K562 (cell line): Measurements from ENCODE around the gene LYPD6B. TPM values are rescaled to one million over a fixed set of nuclear protein-coding genes. Genes with fewer than 3 reads are reported as not detected.

Experiments
- ATAC-seq: fragments of 200-7000 bp; cut with Tn5 transposase; 3 replicates; pipeline ENCODE4 v1.9.1; 2020; ENCODE audit warnings: moderate library complexity
- BruUV-seq: library from RNA; stranded (reverse); fragments of 400-500 nt; replicated peaks from 2 replicates; lab custom pipeline; 2021; lab: Mats Ljungman, UMichigan
- CTCF ChIA-PET: fragments of 300-600 bp; formaldehyde crosslinking; extraction: SDS; loops from one replicate; lab custom pipeline; 2021; ENCODE audit warnings: low intra/inter-chr PET ratio; lab: Yijun Ruan, JAX
- POLR2A ChIA-PET: fragments of 300-600, 350-650 bp; sonication (Branson Sonifier 250); formaldehyde crosslinking; extraction: SDS; loops from one replicate; lab custom pipeline; 2021; ENCODE audit warnings: antibody characterized with exemption, inconsistent platforms; lab: Yijun Ruan, JAX
- DNase-seq, 4 experiments: peaks; one replicate each; pipeline versions ENCODE4 v3.0.0 to v3.0.0-alpha.2; 2011 to 2018; ENCODE audit warnings: low spot score in 3 of 4, mixed read lengths in 3 of 4; ENCODE audit errors: extremely low read depth in 1 of 4
- FAIRE-seq: peaks from 2 replicates; lab custom pipeline; 2011; peaks lifted over from hg19 to GRCh38; lab: Jason Lieb, UNC
- H2AFZ ChIP-seq: 2 replicates; pipeline ENCODE4 v1.6.0; 2011; ENCODE audit warnings: low read depth, low read length, control low read depth, inconsistent platforms
- H3K27ac ChIP-seq: fragments of 200-600 bp; 3 replicates; pipeline ENCODE4 v1.8.0; 2011; ENCODE audit warnings: low read depth, mild to moderate bottlenecking, control low read depth, inconsistent platforms, low read length, moderate library complexity, mixed read lengths; ENCODE audit errors: extremely low read depth
- H3K27me3 ChIP-seq, 2 experiments: fragments of 300-600 bp in 1 of 2; 2 replicates in 1 of 2; 3 replicates in 1 of 2; pipeline versions ENCODE4 v1.6.0 to v1.8.0; 2011; ENCODE audit warnings: inconsistent platforms in 2 of 2, low read length in 2 of 2, mild to moderate bottlenecking in 1 of 2, mixed read lengths in 1 of 2, moderate library complexity in 1 of 2; ENCODE audit not compliant: control insufficient read depth in 2 of 2, insufficient read depth in 2 of 2
- H3K36me3 ChIP-seq: fragments of 300-600 bp; 3 replicates; pipeline ENCODE4 v1.8.0; 2011; ENCODE audit warnings: mild to moderate bottlenecking, low read length, inconsistent platforms; ENCODE audit not compliant: control insufficient read depth, insufficient read depth
- H3K4me1 ChIP-seq, 2 experiments: fragments of 200-600 bp in 1 of 2; replicated peaks in 1 of 2; 2 replicates in 1 of 2; 3 replicates in 1 of 2; pipeline versions ENCODE4 v1.5.1 to v1.8.0; 2011; ENCODE audit warnings: inconsistent platforms in 2 of 2, low read length in 2 of 2, mild to moderate bottlenecking in 1 of 2, mixed read lengths in 1 of 2, moderate library complexity in 1 of 2; ENCODE audit not compliant: control insufficient read depth in 2 of 2, insufficient read depth in 2 of 2
- H3K4me2 ChIP-seq: 2 replicates; pipeline ENCODE4 v1.6.1; 2011; ENCODE audit warnings: low read length, control low read depth, inconsistent platforms, mixed read lengths; ENCODE audit not compliant: insufficient read depth
- H3K4me3 ChIP-seq: fragments of 200-600 bp; sonication (generic), shearing (Covaris generic); 2 replicates; pipeline ENCODE4 v1.5.1; 2016; ENCODE audit warnings: control low read depth, inconsistent platforms
- H3K79me2 ChIP-seq: fragments of 200-600 bp; 3 replicates; pipeline ENCODE4 v1.8.0; 2011; ENCODE audit warnings: low read length, inconsistent platforms; ENCODE audit not compliant: control insufficient read depth, insufficient read depth
- H3K9ac ChIP-seq, 2 experiments: 2 replicates each; pipeline versions ENCODE4 v1.6.0 to v1.6.1; 2011; ENCODE audit warnings: low read depth in 2 of 2, low read length in 2 of 2, control low read depth in 1 of 2, inconsistent platforms in 1 of 2, mild to moderate bottlenecking in 1 of 2, mixed read lengths in 1 of 2; ENCODE audit not compliant: insufficient read depth in 1 of 2
- H3K9me1 ChIP-seq: one replicate; pipeline ENCODE4 v1.6.0; 2011; ENCODE audit warnings: inconsistent platforms, mild to moderate bottlenecking, low read length, moderate library complexity; ENCODE audit not compliant: control insufficient read depth, insufficient read depth
- H3K9me3 ChIP-seq: replicated peaks from 2 replicates; pipeline ENCODE4 v1.5.1; 2011; ENCODE audit warnings: low read depth, low read length, inconsistent platforms; ENCODE audit not compliant: control insufficient read depth, insufficient read depth
- H4K20me1 ChIP-seq: replicated peaks from 2 replicates; pipeline ENCODE4 v1.6.1; 2011; ENCODE audit warnings: low read length, inconsistent platforms, mixed read lengths; ENCODE audit not compliant: control insufficient read depth, insufficient read depth
- HCFC1 ChIP-seq: IDR thresholded peaks from 2 replicates; pipeline ENCODE4 v1.6.1; 2012; ENCODE audit warnings: low read depth, low read length, improper control_type of control experiment
- MEIS2 ChIP-seq: fragments of 450-650 bp; IDR thresholded peaks from 2 replicates; pipeline ENCODE4 v1.6.1; 2014; ENCODE audit warnings: mild to moderate bottlenecking; ENCODE audit not compliant: partially characterized antibody
- ZNF695 ChIP-seq: fragments of 450-650 bp; formaldehyde crosslinking; IDR thresholded peaks from 2 replicates; pipeline ENCODE4 v1.4.0; 2020; ENCODE audit warnings: mild to moderate bottlenecking, moderate library complexity
- WGBS: fragments of 100-300 bp; shearing (Covaris generic); methylation state at CpG from one replicate; pipeline ENCODE4 v1.1.6; 2016; ENCODE audit warnings: low coverage, mixed read lengths; ENCODE audit not compliant: insufficient coverage; ENCODE audit errors: missing lambda C conversion rate; 5-methylcytosine and 5-hydroxymethylcytosine counted together
- in situ Hi-C: fragments of 300-500 bp; cut with MboI; formaldehyde crosslinking; loops from 4 replicates; pipeline ENCODE4 v1.15.0; 2018; ENCODE audit warnings: inconsistent platforms, mixed read lengths
- intact Hi-C: fragments of 100-400 bp; cut with micrococcal nuclease; formaldehyde crosslinking; loops from 2 replicates; pipeline ENCODE4 v1.14.2; 2022
- polyA plus RNA-seq, 8 experiments: library from polyadenylated mRNA; depleted of rRNA in 4 of 8; stranded (reverse) in 5 of 8; unstranded in 3 of 8; fragments of >200 nt; fragmentation: Nextera tagmentation in 2 of 8; fragmentation: Illumina TruSeq in 1 of 8; extraction: Ambion mirVana in 2 of 8; extraction: Trizol in 1 of 8; gene quantifications; 2 replicates each; pipeline versions ENCODE4 v1.2.1 to v1.2.3, GENCODE V29; 2011 to 2014; ENCODE audit warnings: inconsistent platforms in 1 of 8, missing spikeins in 1 of 8
- total RNA-seq, 7 experiments: library from RNA; depleted of rRNA in 6 of 7; stranded (reverse); fragments of >200 nt in 6 of 7; fragmentation: Illumina TruSeq in 2 of 7; extraction: Trizol in 2 of 7; gene quantifications; 2 replicates each; pipeline versions ENCODE4 v1.2.1 to v1.2.3, GENCODE V29; 2011 to 2021; ENCODE audit warnings: low replicate concordance in 1 of 7
- TF ChIP-seq, protein P1 (sequence below): sonication (generic); formaldehyde crosslinking; IDR thresholded peaks from 2 replicates; pipeline ENCODE4 v1.8.0; 2022; ENCODE audit warnings: missing genetic modification reagents, mild to moderate bottlenecking, moderate library complexity, borderline replicate concordance

The LYPD6B gene
- total and polyA plus RNA-seq, 9 of the 15 experiments (the other 6 are each of a cell fraction or from before 2014, with no cell fraction given), result not detected

DNA sequence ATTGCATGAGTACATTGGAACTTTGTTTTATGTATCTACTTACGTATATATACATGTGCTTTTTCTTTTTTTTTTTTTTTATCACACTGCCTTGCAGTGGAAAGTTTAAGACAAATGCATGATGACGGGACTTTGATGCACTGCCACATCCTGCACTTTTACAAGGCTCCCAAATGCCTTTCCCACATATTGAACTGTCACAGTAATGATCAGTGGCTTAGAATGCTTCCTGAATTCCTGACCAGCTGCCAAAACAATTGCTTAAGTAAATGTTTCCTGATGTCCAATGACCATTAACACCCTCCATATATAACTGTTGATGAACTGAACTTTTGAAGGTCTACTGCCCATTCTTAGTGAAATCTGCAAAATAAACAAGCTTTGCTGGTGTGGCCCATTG lies 60.2 kb downstream of the LYPD6B start (continued):
- TF ChIP-seq, protein P1, sequence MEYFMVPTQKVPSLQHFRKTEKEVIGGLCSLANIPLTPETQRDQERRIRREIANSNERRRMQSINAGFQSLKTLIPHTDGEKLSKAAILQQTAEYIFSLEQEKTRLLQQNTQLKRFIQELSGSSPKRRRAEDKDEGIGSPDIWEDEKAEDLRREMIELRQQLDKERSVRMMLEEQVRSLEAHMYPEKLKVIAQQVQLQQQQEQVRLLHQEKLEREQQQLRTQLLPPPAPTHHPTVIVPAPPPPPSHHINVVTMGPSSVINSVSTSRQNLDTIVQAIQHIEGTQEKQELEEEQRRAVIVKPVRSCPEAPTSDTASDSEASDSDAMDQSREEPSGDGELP (CRISPR knock-in tag), result no peak
- TF ChIP-seq HCFC1 (no peak), MEIS2 (no peak)

- no TSS peak for BruUV-seq
- Histone ChIP-seq H4K20me1 (no peaks in the 10 kb centered on the region), H3K9ac (no peak overlapping the region), H3K4me2 (no peak overlapping the region), H3K4me3 (no peak overlapping the region), H3K36me3 (no peaks in the 10 kb centered on the region), H3K4me1 (no peaks in the 10 kb centered on the region), H3K27me3 (no peaks in the 10 kb centered on the region; a peak in 1 of 5 replicates), H2AFZ (no peak overlapping the region), H3K9me3 (no peaks in the 10 kb centered on the region), H3K79me2 (no peaks in the 10 kb centered on the region), H3K27ac (no peak overlapping the region), H3K9me1 (no peaks in the 10 kb centered on the region)
- 0% methylated on average over 3 of the region's 3 CpGs for WGBS
- FAIRE-seq (no peak), DNase-seq (no peak), ATAC-seq (peak; percentile 22; the same call in 1 of the 3 replicates)
- in situ Hi-C loops (no loop called here), intact Hi-C loops (no loop called here)
- ChIA-PET CTCF (no interaction called here), POLR2A (no interaction called here)
- TF ChIP-seq ZNF695 (CRISPR knock-in tag), result no peak
Measured at GRCh38 chr2:149099298-149099697, 60.8 kb downstream of the LYPD6B start.
